GM18517 (cell line): ENCODE results near the gene NKD1.

ENCODE experiments used
- ATAC-seq: cut with Tn5 transposase; IDR thresholded peaks from one replicate; pipeline ENCODE4 v1.9.1; 2021; ENCODE audit warnings: mild to moderate bottlenecking, moderate library complexity; ENCODE audit not compliant: unreplicated experiment

Gene NKD1

DNA sequence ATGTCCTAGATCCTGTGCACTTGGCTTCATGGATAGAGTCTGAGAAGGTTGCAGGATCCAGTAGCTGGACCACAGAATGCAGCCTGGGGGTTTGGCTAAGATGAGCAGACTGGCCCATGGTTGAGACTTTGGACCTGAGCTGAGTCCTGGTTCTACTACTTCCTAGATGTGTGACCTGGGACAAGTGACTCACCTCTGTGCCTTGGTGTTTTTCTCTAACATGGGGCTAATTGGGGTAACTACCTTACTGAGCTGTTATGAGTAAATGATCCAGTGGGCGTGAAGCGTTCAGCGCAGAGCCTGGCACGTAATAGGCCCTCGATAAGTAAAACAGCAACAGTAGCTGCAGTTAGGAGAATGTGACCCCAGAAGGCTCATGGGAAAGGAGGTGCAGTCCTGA, 94.2 kb downstream of the NKD1 start:
- no peak for ATAC-seq

- ATAC-seq = no peak
These were observed 95.0 kb downstream of the NKD1 start for GRCh38 chr16:50643192-50643591.

DNA sequence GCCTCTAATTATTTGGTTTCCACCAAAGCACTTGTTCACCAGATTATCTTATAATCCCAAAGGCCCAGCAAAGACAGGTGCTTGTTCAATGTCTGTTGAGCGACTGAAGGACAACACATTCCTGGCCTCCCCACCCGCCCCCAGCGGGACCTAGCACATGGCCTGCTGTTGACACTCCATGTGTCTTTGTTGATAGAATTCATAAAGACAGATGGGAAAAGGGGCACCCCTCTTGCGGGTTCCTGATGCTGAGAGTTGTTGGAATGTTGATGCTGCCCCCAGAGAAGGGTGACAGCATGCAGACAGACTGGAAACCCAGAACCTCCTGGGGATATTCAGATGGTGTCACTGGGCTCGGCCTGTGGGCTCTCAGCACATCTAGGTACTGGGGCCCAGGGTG, 96.0 kb downstream of the NKD1 start:
- no peak for ATAC-seq

DNA sequence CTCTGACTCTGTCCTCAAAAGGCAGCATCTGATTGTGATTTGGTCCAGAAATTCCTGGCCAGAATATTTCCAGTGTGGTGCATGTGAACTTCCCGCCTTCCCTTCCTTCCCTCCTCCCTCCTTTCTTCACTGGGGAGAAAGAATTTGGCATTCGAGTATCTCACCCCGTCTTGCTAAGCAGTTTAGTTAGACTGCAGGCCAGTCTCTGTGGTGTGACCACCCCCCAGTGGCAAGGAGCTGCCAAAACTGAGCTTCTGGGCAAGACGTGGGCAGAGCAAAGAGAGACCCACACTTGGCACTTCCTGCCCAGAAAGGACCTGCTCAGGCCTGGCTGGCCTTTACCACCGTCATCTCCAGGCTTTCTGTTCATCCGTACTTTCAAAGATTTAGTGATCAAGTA, 96.5 kb downstream of the NKD1 start:
- ATAC-seq = no peak

GRCh38 chr16:50645563-50646220, 97.5 kb downstream of the NKD1 start:
- no peak for ATAC-seq

GRCh38 chr16:50646345-50646744, 98.1 kb downstream of the NKD1 start:
- ATAC-seq = no peak

GRCh38 chr16:50651835-50652438, 103.7 kb downstream of the NKD1 start:
- ATAC-seq = no peak

DNA sequence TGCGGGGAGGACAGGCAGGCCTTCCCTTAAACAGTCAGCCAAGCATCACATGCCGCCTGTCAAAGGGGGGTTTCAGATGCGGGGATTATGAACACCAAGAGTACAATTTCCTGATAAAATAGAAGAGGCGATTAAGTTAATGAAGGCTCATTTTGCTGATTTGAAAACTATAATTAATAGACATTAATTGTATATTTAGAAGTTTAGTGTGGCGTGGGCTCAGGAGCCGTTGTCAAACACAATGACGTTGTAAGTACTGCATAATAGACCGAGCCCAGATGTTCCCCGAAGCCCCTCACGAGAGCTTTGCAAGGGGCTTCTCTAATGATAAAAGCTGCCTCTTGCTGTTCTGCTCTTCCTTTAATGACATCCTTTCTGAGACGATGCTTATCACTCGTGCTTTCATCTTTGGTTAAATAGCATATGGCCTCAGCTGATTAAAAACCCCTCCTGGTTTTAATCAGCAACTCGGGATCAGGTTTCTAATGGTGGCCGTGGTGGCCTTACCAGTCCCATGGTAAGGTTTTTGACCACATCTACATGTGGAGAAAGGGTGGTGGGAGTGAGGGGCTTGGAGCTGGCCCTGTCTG, 104.7 kb downstream of the NKD1 start:
- ATAC-seq = no peak

GRCh38 chr16:50653633-50654519, 105.7 kb downstream of the NKD1 start:
- ATAC-seq = no peak

DNA sequence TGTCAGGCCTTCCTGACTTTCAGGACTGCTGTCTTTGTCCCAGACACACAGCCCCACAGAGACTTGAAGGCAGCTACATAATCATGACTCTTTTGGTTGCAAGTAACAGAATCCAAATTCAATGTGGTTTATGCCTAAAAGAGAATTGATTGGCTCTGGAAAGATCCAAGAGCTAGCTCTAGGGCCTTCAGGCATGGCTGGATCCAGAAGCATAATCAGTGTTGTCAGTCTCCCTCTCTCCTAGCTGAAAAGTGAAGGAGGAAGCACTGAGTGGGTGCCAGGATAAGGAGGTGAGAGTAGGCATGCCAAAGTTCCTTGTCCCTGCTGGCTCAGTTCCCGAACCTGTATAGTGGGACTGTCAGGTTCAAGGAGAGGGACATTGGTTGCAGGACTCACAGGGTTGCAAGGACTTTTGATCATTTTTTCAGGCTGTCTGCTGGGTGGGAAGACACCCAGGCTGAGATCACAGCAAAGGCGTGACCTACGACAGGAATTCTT, 107.4 kb downstream of the NKD1 start:
- no peak for ATAC-seq

DNA sequence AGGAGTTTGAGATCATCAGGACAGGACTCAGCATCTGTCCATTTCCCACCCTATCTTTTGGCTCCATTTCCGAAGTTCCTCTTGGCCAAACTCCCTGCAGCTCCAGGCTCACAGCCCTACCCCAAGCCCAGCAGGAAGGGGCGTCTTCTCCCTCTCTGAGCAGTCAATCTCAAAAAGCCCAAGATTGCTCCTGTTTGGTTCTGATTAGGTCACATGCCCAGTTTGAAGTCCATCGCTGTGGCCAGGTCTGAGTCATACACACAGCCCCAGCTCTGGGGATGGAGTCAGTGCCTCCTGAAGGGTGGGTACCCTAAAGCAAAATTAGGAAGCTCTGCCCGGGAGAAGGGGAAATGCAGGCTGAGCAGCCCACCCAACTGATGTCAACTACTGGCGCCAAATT, 109.0 kb downstream of the NKD1 start:
- no peak for ATAC-seq

DNA sequence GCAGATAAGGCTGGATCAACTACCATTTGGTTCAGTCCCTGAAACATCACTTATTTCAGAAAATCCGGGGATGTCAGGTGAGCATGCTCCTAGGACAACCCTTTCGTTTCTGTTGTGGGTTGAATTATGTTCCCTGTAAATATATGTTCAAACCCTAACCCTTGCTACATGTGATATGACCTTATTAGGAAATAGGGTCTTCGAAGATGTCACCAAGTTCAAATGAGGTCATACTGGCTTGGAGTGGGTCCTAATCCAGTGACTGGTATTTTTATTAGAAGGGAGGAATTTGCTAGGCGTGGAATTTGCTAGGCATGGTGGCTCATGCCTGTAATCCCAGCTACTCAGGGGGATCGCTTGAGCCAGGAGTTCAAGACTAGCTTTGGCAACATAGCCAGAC, 111.6 kb downstream of the NKD1 start:
- no peak for ATAC-seq

DNA sequence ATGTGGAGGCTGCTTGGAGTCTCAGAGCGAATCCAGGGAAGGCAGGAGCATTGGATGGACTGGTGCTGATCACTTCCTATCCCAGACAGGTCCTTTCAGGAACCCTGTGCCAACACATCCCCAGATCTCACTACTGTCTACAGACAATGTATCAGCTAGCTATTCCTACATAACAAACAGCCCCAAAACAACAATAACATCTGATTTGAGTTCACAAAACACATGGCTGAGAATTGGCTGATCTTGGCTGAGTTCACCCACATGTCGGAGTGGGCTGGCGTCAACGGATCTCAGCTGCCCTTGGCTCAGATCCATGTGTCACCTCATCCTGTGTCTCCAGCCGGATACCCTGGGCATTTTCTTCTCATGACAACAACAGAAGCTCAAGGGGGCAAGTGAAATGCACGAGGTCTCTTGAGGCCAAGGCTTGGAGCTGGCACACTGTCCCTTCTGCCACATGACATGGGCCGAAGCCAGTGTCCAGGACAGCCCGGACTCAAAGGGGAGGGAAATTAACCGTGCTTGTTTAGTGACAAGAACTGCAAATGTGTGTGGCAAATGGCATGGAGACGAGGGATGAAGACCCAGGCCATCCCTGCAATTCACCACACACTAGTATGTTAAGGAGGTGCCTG, 114.2 kb downstream of the NKD1 start:
- ATAC-seq = no peak

- no peak for ATAC-seq
These were observed 116.1 kb downstream of the NKD1 start for GRCh38 chr16:50664270-50664669.

DNA sequence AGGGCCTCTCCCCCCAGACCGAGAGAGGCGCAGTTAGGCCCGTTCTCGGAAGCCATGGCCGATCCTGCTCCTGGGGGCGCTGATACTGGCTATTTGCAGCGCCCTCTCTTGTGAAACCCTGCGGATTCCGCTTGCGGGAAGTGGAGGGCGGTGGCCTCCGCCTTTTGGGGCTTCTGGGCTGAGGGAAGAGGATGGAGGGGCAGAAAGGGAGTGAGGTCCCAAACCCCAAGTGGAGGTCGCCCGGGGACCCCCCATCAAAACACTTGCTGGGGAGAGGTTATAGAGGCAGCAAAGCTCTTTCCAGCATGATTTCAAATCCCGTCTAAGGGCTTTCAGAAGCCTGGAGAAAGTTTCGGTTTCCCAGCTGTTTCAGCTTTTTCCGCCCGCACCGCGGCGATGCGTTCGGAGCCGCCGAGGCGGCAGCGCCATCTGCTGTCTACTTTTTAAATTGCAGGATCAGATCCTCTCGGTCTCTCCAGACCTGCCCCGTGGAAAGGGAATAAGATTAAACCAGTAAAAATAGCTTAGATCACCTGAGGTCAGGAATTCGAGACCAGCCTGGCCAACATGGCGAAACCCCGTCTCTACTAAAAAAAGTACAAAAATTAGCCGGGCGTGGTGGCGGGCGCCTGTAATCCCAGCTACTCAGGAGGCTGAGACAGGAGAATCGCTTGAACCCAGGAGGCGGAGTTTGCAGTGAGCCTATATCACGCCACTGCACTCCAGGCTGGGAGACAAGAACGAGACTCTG, 117.1 kb downstream of the NKD1 start:
- ATAC-seq = peak; percentile 48

- ATAC-seq = peak; percentile 91
These were observed 118.7 kb downstream of the NKD1 start for GRCh38 chr16:50666658-50667496.

DNA sequence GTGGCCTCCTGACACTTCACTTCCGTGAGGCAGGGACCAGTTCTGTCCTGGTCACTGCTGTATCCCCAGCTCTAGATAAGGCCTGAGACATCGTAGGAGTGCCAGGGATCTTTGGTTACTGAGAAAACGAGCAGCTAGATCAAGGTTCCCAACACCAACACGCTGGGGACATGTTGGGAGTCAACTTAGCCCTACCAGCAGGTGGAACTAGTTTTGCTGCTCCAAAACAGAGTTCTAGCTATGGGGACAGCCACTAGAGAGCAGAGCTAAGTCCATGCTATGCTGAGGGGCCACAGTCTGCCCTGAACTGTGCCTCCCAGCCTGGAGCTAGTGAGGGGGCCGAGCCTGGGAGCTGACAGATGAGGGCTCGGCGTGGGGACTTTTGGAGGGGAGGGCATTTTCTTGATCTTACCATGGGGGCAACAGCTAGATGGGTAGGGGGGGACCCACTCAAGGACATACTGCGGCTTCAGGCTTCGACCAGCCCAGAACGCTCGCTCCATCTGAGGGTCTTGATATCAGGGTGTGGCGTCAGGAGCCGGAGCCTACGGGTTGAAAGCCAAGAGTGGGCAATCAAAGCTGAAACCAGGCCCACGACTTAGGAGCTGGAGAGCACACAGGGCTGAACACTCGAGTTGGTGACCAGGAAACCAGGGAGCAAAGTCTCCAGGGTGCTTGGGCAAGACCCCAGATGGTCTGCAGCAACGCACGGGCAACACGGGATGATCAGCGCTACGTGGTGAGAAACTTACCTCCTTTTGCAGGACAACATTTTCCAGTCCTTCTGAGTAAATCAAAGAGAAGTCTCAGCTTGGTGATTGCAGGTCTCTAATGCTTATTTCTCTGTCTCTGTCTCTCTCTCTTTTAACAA, 119.5 kb downstream of the NKD1 start:
- no peak for ATAC-seq

DNA sequence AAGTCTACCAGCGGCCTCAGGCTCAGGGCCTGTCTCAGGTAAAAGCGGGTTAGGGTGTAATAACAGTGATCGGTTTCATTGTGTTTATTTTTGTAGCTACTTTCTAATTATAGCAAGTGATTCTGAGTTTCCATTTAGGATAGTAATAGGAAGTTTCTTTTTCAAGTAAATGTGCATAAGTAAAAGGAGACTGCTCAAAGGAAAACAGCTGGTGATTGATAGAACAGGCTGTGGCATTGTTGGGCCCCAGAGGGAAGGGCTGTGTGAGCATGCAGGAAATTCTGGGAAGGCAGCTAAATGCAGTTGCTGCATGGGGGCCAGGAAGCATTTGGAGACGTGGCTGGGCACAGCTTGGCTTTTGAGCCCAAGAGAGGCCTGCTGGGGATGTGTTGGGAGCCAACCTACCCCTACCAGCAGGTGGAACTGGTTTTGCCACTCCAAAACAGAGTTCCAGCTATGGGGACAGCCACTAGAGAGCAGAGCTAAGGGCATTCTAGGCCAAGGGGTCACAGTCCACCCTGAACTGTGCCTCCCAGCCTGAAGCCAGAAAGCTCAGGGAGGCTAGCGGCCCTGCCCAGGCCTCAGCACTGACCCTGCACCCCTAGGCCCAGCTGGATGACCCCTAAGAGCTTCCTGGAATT, 120.3 kb downstream of the NKD1 start:
- ATAC-seq = no peak
